Measurements from ENCODE around the gene NCAN.

NCAN gene

GRCh38 chr19:19270749-19271571, 59.2 kb downstream of the NCAN start:
- TF ChIP-seq CTCF (IDR thresholded peaks at IDR 0.05; ENCODE audit: borderline replicate concordance, insufficient read depth, low read depth, low read length), result no peak
- H3K4me3 ChIP-seq (ENCODE audit: low read depth, low read length), result no peak overlapping the region

- H3K4me3 ChIP-seq (ENCODE audit: low read depth, low read length), result no peak overlapping the region
- no peak for TF ChIP-seq CTCF (IDR thresholded peaks at IDR 0.05; ENCODE audit: borderline replicate concordance, insufficient read depth, low read depth, low read length)
These were observed 60.3 kb downstream of the NCAN start for GRCh38 chr19:19271828-19272599.

DNA sequence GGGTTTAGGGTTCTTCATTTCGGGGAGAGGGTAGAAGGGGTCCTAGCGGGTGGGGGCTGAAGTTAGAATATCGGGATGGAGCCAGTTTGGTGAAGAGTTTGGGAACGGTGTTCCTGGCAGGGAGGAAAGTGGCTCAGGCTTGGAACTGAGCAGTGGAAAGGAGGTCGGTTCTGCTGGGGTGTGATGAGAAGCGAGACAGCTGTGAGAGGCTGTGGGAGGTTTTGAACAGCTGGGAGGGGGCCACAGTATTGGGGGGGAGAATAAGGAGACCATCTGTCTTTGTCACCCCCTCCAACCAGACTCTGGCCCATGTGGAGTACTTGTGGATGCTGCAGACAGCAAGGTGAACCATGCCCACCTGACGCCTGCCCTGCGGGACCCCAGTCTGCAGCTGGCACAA, 62.4 kb downstream of the NCAN start:
- TF ChIP-seq CTCF (IDR thresholded peaks at IDR 0.05; ENCODE audit: borderline replicate concordance, insufficient read depth, low read depth, low read length), result no peak

GRCh38 chr19:19274716-19275565, 63.2 kb downstream of the NCAN start:
- no peak for TF ChIP-seq CTCF (IDR thresholded peaks at IDR 0.05; ENCODE audit: borderline replicate concordance, insufficient read depth, low read depth, low read length)
- no peak overlapping the region for H3K4me3 ChIP-seq (ENCODE audit: low read depth, low read length)

More for the DNA sequence above, 62.4 kb downstream of the NCAN start:
- H3K4me3 ChIP-seq (ENCODE audit: low read depth, low read length), result no peak overlapping the region

GRCh38 chr19:19276386-19276785, 64.6 kb downstream of the NCAN start:
- H3K4me3 ChIP-seq (ENCODE audit: low read depth, low read length), result no peak overlapping the region
- no peak for TF ChIP-seq CTCF (IDR thresholded peaks at IDR 0.05; ENCODE audit: borderline replicate concordance, insufficient read depth, low read depth, low read length)

GRCh38 chr19:19276851-19277250, 65.1 kb downstream of the NCAN start:
- no peak overlapping the region for H3K4me3 ChIP-seq (ENCODE audit: low read depth, low read length)
- no peak for TF ChIP-seq CTCF (IDR thresholded peaks at IDR 0.05; ENCODE audit: borderline replicate concordance, insufficient read depth, low read depth, low read length)
